Skeletal muscle tissue (tissue), 4 donors: Measurements from ENCODE around the gene IFITM5. TPM values are rescaled to one million over a fixed set of nuclear protein-coding genes. Genes with fewer than 3 reads are reported as not detected.
A peak's percentile ranks its signal among the peaks of the same experiment; 100 is the strongest.
"Not testable (repeated sequence)": the region's sequence is repeated elsewhere in the genome, so short reads cannot be mapped to it uniquely, and the experiment has no call there.

Source experiments
- H3K27ac ChIP-seq: one replicate; pipeline ENCODE4 v1.7.0; 2013; ENCODE audit warnings: mild to moderate bottlenecking, low read depth, low read length, inconsistent platforms
- H3K27me3 ChIP-seq, 3 donors: one replicate each; pipeline ENCODE4 v1.7.0; 2013; ENCODE audit warnings: low read length in 3 of 3; ENCODE audit not compliant: control insufficient read depth in 3 of 3, insufficient read depth in 3 of 3
- H3K36me3 ChIP-seq, 3 donors: one replicate each; pipeline ENCODE4 v1.7.0; 2013; ENCODE audit warnings: low read length in 3 of 3; ENCODE audit not compliant: control insufficient read depth in 3 of 3, insufficient read depth in 3 of 3
- H3K4me1 ChIP-seq, 3 donors: one replicate each; pipeline ENCODE4 v1.7.0; 2013; ENCODE audit warnings: low read length in 3 of 3, mild to moderate bottlenecking in 3 of 3; ENCODE audit not compliant: control insufficient read depth in 3 of 3, insufficient read depth in 3 of 3
- H3K4me3 ChIP-seq, 3 donors: one replicate each; pipeline ENCODE4 v1.7.0; 2013; ENCODE audit warnings: low read length in 3 of 3
- H3K9ac ChIP-seq, 3 donors: one replicate each; pipeline ENCODE4 v1.7.0; 2013; ENCODE audit warnings: low read length in 3 of 3, mild to moderate bottlenecking in 3 of 3, moderate library complexity in 2 of 3, low read depth in 1 of 3
- H3K9me3 ChIP-seq, 3 donors: one replicate each; pipeline ENCODE4 v1.7.0; 2013; ENCODE audit warnings: low read length in 3 of 3; ENCODE audit not compliant: control insufficient read depth in 3 of 3
- total RNA-seq: library from RNA; depleted of rRNA; stranded (reverse); fragments of >200 nt; gene quantifications from one replicate; pipeline ENCODE4 v1.2.3, GENCODE V29; 2014
- donor health status: Osteomylitis.

Gene IFITM5
- total RNA-seq, 1 donor from 2014 or later = not detected

GRCh38 chr11:328516-329100, 29.3 kb upstream of the IFITM5 start:
- H3K36me3 ChIP-seq, H3K9me3 ChIP-seq, H3K27ac ChIP-seq, H3K4me3 ChIP-seq, H3K9ac ChIP-seq: not testable (repeated sequence)
- H3K27me3 ChIP-seq = peaks cover 0 to 22% (median 6%) of the 10 kb centered on the region in 3 donors
- H3K4me1 ChIP-seq = peaks cover 21 to 29% (median 29%) of the 10 kb centered on the region in 3 donors

GRCh38 chr11:328012-328411, 28.7 kb upstream of the IFITM5 start:
- Histone ChIP-seq H3K4me3 (no peak overlapping the region), H3K4me1 (peaks cover 21 to 29% (median 29%) of the 10 kb centered on the region in 3 donors), H3K9me3 (peaks cover 0 to under 1% (median 0%) of the 10 kb centered on the region in 3 donors), H3K36me3 (no peaks in the 10 kb centered on the region), H3K27ac (no peak overlapping the region), H3K27me3 (peaks cover 0 to 22% (median 6%) of the 10 kb centered on the region in 3 donors), H3K9ac (no peak overlapping the region)

- H3K36me3 ChIP-seq = no peaks in the 10 kb centered on the region
- H3K27ac ChIP-seq = peak overlapping the region; percentile 88
- peaks cover 0 to 22% (median 4%) of the 10 kb centered on the region in 3 donors for H3K27me3 ChIP-seq
- peak overlapping the region; percentile 39 to 57 (median 54) for H3K9ac ChIP-seq
- no peaks in the 10 kb centered on the region for H3K9me3 ChIP-seq
- H3K4me3 ChIP-seq = peak overlapping the region in 2 of 3 donors; percentile 29 to 30
- peaks cover 21 to 29% (median 29%) of the 10 kb centered on the region in 3 donors for H3K4me1 ChIP-seq
Observed at GRCh38 chr11:327581-327923, 28.2 kb upstream of the IFITM5 start.

GRCh38 chr11:326842-327580, 27.7 kb upstream of the IFITM5 start:
- peak overlapping the region in 2 of 3 donors; percentile 30 to 41 for H3K4me3 ChIP-seq
- no peaks in the 10 kb centered on the region for H3K9me3 ChIP-seq
- H3K4me1 ChIP-seq = peaks cover 21 to 29% (median 29%) of the 10 kb centered on the region in 3 donors
- peak overlapping the region; percentile 39 to 65 (median 54) for H3K9ac ChIP-seq
- H3K36me3 ChIP-seq = no peaks in the 10 kb centered on the region
- peak overlapping the region; percentile 88 for H3K27ac ChIP-seq
- peaks cover 0 to 22% (median 3%) of the 10 kb centered on the region in 3 donors for H3K27me3 ChIP-seq

- peaks cover 21 to 29% (median 29%) of the 10 kb centered on the region in 3 donors for H3K4me1 ChIP-seq
- peak overlapping the region; percentile 23 to 65 (median 54) for H3K9ac ChIP-seq
- peaks cover 0 to 22% (median 3%) of the 10 kb centered on the region in 3 donors for H3K27me3 ChIP-seq
- peak overlapping the region in 1 of 3 donors; percentile 41 for H3K4me3 ChIP-seq
- peak overlapping the region; percentile 88 for H3K27ac ChIP-seq
- H3K36me3 ChIP-seq = no peaks in the 10 kb centered on the region
- no peaks in the 10 kb centered on the region for H3K9me3 ChIP-seq
Observed at GRCh38 chr11:326592-326841, 27.2 kb upstream of the IFITM5 start.

DNA sequence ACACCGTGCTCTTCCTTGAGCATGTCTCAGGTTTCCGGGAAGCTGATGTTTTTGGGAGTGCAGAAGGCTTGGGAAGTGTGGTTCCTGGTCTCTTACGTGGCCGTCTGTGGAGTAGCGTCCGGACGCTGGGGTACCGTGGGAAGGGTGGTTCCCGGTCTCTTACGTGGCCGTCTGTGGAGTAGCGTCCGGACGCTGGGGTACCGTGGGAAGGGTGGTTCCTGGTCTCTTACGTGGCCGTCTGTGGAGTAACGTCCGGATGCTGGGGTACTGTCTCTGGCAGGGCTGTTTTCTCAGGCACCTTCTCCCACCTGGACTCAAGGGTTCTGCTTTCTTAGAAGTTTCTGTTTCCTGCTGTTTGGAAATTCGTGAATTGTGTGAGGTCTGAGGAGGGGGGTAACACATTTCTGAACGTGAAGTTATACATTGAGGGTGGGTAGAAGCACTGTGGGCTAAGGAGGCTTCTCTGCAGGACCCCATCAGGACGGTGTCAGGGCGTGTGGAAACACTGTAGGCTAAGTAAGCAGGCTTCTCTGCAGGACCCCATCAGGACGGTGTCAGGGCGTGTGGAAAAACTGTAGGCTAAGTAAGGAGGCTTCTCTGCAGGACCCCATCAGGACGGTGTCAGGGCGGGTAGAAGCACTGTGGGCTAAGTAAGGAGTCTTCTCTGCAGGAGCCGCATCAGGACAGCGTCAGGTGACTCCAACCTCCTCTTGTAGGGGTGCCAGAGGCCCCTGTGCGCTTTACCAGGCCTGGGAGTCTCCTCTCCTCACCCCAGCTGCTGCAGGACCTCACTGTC, 26.7 kb upstream of the IFITM5 start:
- Histone ChIP-seq H3K27ac (peak overlapping the region; percentile 88), H3K9ac (peak overlapping the region; percentile 23 to 65 (median 54)), H3K4me1 (peaks cover 21 to 29% (median 29%) of the 10 kb centered on the region in 3 donors), H3K27me3 (peaks cover 0 to 19% (median 3%) of the 10 kb centered on the region in 3 donors), H3K36me3 (no peaks in the 10 kb centered on the region), H3K9me3 (no peaks in the 10 kb centered on the region), H3K4me3 (peak overlapping the region in 1 of 3 donors; percentile 41)

DNA sequence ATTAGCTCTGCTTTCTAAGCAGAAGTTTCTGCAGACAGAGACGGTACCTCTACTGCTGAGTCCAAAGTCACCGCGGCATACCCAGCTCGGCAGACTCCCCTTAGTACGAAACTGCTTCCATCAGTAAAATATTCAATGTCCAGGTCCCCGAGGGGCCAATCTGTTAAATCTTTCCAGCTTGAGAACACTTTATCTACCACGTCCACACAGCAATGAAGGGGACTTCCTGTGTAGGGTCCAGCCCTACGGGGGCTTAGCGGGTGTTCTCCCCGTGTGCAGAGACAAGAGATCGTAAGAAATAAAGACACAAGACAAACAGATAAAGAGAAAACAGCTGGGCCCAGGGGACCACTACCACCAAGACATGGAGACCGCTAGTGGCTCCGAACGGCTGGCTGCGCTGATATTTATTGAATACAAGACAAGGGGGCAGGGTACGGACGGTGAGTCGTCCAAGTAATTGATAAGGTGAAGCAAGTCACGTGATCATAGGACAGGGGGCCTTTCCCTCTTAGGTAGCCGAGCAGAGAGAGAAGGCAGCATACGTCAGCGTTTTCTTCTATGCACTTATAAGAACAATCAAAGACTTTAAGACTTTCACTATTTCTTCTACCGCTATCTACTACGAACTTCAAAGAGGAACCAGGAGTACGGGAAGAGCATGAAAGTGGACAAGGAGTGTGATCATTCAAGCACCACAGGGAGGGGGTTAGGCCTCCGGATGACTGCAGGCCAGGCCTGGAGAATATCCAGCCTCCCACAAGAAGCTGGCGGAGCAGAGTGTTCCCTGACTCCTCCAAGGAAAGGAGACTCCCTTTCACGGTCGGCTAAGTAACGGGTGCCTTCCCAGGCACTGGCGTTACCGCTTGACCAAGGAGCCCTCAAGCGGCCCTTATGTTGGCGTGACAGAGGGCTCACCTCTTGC, 25.5 kb upstream of the IFITM5 start:
- peak overlapping the region; percentile 88 for H3K27ac ChIP-seq
- peaks cover 0 to 25% (median 3%) of the 10 kb centered on the region in 3 donors for H3K27me3 ChIP-seq
- H3K9ac ChIP-seq, H3K9me3 ChIP-seq, H3K36me3 ChIP-seq: not testable (repeated sequence)
- H3K4me3 ChIP-seq = peak overlapping the region in 1 of 3 donors; percentile 23
- peaks cover 28 to 29% (median 29%) of the 10 kb centered on the region in 3 donors for H3K4me1 ChIP-seq

DNA sequence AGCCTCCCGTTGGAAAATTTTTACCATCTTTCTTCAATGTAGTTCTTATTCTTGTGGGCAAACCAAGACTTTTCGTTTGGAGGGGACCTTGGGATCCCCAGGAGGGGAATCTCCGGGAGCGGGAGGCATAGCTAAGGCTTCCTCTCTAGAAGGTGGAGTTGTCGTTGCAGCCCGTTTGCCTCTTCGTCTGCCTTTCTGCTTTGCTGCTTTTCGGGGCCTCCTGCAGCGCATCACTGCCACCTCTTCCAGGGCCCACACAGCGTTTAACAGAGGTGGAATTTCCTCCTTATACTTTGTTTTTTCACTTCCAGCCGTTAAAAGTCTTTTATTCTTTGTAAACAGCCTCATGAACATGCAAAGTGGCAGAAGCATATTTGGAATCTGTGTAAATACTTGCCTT, 24.8 kb upstream of the IFITM5 start:
- H3K9ac ChIP-seq = no peak overlapping the region
- H3K36me3 ChIP-seq = no peaks in the 10 kb centered on the region
- peak overlapping the region; percentile 88 for H3K27ac ChIP-seq
- peaks cover 29 to 32% (median 29%) of the 10 kb centered on the region in 3 donors for H3K4me1 ChIP-seq
- no peak overlapping the region for H3K4me3 ChIP-seq
- H3K9me3 ChIP-seq = no peaks in the 10 kb centered on the region
- H3K27me3 ChIP-seq = peaks cover 0 to 29% (median 3%) of the 10 kb centered on the region in 3 donors

- Histone ChIP-seq H3K4me3 (peak overlapping the region; percentile 68 to 85 (median 78)), H3K27ac (peak overlapping the region; percentile 92), H3K27me3 (peaks cover 6 to 25% (median 14%) of the 10 kb centered on the region in 3 donors), H3K4me1 (peaks cover 14 to 25% (median 15%) of the 10 kb centered on the region in 3 donors), H3K9ac (peak overlapping the region; percentile 72 to 81 (median 80))
- H3K9me3 ChIP-seq, H3K36me3 ChIP-seq: not testable (repeated sequence)
Observed at GRCh38 chr11:319888-320273, 20.6 kb upstream of the IFITM5 start.
